ENCODE data around the gene OR4D1.

- TF ChIP-seq, protein P1, sequence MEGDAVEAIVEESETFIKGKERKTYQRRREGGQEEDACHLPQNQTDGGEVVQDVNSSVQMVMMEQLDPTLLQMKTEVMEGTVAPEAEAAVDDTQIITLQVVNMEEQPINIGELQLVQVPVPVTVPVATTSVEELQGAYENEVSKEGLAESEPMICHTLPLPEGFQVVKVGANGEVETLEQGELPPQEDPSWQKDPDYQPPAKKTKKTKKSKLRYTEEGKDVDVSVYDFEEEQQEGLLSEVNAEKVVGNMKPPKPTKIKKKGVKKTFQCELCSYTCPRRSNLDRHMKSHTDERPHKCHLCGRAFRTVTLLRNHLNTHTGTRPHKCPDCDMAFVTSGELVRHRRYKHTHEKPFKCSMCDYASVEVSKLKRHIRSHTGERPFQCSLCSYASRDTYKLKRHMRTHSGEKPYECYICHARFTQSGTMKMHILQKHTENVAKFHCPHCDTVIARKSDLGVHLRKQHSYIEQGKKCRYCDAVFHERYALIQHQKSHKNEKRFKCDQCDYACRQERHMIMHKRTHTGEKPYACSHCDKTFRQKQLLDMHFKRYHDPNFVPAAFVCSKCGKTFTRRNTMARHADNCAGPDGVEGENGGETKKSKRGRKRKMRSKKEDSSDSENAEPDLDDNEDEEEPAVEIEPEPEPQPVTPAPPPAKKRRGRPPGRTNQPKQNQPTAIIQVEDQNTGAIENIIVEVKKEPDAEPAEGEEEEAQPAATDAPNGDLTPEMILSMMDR (IDR thresholded peaks at IDR 0.05 in 8 of 11, conservative IDR thresholded peaks at IDR 0.05 in 3 of 11) = no peak
- no peak for TF ChIP-seq POLR2A (IDR thresholded peaks at IDR 0.05)
- no peak for TF ChIP-seq POLR2AphosphoS5 (IDR thresholded peaks at IDR 0.05)
Measured at GRCh38 chr17:58176200-58176599, 28.0 kb downstream of the OR4D1 start.
